ENCODE data around the gene CCDC194. TPM values are rescaled to one million over a fixed set of nuclear protein-coding genes. Genes with fewer than 3 reads are reported as not detected.
A peak's percentile ranks its signal among the peaks of the same experiment; 100 is the strongest.

CCDC194 gene
- total and polyA plus RNA-seq, 2 of the 13 experiments (the other 11 are each of a cell fraction or from before 2014, with no cell fraction given), result 0.13 to 0.21 TPM

DNA sequence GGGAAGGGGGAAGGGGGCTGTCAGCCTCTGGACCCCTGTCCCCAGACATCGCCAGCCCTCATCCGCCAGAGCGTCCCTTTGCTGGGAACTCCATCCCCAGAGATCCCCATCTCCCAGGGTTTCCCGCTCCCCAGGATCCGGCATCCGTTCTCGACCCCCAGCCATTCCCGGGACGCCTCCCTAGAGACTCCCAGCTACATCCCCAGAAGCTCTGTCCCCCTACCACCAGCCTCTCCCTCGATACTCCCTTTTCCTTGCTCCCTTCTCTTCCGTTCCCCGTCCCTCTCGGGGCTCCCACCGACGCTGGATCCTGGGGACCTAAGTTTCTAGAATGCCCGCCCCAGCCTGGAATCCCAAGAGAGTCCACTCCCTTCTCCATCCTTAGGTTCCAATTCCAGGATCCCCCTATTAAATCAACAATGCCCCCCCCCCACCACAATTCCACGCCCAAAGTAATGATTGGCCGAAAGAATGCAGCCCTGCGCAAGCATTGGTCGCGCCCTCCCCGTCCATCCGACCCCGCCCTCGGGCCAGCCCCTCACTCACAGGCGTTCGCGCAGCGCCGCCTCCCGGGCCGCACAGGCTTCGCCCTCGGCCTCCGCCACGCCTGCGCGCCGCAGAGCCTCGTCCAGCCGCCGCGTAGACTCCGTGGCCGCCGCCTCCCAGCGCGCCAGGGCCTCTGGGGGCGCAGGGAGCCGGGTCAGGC lies 3.2 kb downstream of the CCDC194 start (continued):
- TF ChIP-seq, protein P1, sequence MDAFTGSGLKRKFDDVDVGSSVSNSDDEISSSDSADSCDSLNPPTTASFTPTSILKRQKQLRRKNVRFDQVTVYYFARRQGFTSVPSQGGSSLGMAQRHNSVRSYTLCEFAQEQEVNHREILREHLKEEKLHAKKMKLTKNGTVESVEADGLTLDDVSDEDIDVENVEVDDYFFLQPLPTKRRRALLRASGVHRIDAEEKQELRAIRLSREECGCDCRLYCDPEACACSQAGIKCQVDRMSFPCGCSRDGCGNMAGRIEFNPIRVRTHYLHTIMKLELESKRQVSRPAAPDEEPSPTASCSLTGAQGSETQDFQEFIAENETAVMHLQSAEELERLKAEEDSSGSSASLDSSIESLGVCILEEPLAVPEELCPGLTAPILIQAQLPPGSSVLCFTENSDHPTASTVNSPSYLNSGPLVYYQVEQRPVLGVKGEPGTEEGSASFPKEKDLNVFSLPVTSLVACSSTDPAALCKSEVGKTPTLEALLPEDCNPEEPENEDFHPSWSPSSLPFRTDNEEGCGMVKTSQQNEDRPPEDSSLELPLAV (CRISPR knock-in tag; conservative IDR thresholded peaks at IDR 0.05; ENCODE audit: low read depth), result no peak
- no peak for TF ChIP-seq ZNF598 (CRISPR knock-in tag; IDR thresholded peaks at IDR 0.05; ENCODE audit: borderline replicate concordance)
- no peak for TF ChIP-seq ZFP36 (IDR thresholded peaks at IDR 0.05; ENCODE audit: borderline replicate concordance, low read depth, low read length, partially characterized antibody)
- TF ChIP-seq, protein P2, sequence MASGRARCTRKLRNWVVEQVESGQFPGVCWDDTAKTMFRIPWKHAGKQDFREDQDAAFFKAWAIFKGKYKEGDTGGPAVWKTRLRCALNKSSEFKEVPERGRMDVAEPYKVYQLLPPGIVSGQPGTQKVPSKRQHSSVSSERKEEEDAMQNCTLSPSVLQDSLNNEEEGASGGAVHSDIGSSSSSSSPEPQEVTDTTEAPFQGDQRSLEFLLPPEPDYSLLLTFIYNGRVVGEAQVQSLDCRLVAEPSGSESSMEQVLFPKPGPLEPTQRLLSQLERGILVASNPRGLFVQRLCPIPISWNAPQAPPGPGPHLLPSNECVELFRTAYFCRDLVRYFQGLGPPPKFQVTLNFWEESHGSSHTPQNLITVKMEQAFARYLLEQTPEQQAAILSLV (CRISPR knock-in tag; IDR thresholded peaks at IDR 0.05; ENCODE audit: borderline replicate concordance), result no peak
- TF ChIP-seq ZSCAN9 (CRISPR knock-in tag; IDR thresholded peaks at IDR 0.05; ENCODE audit: borderline replicate concordance), result no peak
- no peak for TF ChIP-seq NFE2 (CRISPR knock-in tag; IDR thresholded peaks at IDR 0.05)
- no peak for TF ChIP-seq ZC3H13 (CRISPR knock-in tag; IDR thresholded peaks at IDR 0.05)
- no peak for TF ChIP-seq MEIS1 (CRISPR knock-in tag; IDR thresholded peaks at IDR 0.05; ENCODE audit: borderline replicate concordance)
- TF ChIP-seq, protein P3, sequence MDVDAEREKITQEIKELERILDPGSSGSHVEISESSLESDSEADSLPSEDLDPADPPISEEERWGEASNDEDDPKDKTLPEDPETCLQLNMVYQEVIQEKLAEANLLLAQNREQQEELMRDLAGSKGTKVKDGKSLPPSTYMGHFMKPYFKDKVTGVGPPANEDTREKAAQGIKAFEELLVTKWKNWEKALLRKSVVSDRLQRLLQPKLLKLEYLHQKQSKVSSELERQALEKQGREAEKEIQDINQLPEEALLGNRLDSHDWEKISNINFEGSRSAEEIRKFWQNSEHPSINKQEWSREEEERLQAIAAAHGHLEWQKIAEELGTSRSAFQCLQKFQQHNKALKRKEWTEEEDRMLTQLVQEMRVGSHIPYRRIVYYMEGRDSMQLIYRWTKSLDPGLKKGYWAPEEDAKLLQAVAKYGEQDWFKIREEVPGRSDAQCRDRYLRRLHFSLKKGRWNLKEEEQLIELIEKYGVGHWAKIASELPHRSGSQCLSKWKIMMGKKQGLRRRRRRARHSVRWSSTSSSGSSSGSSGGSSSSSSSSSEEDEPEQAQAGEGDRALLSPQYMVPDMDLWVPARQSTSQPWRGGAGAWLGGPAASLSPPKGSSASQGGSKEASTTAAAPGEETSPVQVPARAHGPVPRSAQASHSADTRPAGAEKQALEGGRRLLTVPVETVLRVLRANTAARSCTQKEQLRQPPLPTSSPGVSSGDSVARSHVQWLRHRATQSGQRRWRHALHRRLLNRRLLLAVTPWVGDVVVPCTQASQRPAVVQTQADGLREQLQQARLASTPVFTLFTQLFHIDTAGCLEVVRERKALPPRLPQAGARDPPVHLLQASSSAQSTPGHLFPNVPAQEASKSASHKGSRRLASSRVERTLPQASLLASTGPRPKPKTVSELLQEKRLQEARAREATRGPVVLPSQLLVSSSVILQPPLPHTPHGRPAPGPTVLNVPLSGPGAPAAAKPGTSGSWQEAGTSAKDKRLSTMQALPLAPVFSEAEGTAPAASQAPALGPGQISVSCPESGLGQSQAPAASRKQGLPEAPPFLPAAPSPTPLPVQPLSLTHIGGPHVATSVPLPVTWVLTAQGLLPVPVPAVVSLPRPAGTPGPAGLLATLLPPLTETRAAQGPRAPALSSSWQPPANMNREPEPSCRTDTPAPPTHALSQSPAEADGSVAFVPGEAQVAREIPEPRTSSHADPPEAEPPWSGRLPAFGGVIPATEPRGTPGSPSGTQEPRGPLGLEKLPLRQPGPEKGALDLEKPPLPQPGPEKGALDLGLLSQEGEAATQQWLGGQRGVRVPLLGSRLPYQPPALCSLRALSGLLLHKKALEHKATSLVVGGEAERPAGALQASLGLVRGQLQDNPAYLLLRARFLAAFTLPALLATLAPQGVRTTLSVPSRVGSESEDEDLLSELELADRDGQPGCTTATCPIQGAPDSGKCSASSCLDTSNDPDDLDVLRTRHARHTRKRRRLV (CRISPR knock-in tag; IDR thresholded peaks at IDR 0.05), result no peak
- TF ChIP-seq MXI1 (IDR thresholded peaks at IDR 0.05; ENCODE audit: borderline replicate concordance, low read depth, low read length), result peak; percentile 61; the same call in 1 of the 3 replicates
- TF ChIP-seq, protein P4, sequence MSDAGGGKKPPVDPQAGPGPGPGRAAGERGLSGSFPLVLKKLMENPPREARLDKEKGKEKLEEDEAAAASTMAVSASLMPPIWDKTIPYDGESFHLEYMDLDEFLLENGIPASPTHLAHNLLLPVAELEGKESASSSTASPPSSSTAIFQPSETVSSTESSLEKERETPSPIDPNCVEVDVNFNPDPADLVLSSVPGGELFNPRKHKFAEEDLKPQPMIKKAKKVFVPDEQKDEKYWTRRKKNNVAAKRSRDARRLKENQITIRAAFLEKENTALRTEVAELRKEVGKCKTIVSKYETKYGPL (CRISPR knock-in tag; IDR thresholded peaks at IDR 0.05), result no peak
- TF ChIP-seq PPARG (CRISPR knock-in tag; conservative IDR thresholded peaks at IDR 0.05), result no peak
- no peak for TF ChIP-seq SRSF9 (IDR thresholded peaks at IDR 0.05; ENCODE audit: borderline replicate concordance, insufficient read depth, low read depth, low read length, poor library complexity, severe bottlenecking)
- TF ChIP-seq, protein P5, sequence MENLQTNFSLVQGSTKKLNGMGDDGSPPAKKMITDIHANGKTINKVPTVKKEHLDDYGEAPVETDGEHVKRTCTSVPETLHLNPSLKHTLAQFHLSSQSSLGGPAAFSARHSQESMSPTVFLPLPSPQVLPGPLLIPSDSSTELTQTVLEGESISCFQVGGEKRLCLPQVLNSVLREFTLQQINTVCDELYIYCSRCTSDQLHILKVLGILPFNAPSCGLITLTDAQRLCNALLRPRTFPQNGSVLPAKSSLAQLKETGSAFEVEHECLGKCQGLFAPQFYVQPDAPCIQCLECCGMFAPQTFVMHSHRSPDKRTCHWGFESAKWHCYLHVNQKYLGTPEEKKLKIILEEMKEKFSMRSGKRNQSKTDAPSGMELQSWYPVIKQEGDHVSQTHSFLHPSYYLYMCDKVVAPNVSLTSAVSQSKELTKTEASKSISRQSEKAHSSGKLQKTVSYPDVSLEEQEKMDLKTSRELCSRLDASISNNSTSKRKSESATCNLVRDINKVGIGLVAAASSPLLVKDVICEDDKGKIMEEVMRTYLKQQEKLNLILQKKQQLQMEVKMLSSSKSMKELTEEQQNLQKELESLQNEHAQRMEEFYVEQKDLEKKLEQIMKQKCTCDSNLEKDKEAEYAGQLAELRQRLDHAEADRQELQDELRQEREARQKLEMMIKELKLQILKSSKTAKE (CRISPR knock-in tag; IDR thresholded peaks at IDR 0.05; ENCODE audit: borderline replicate concordance), result no peak
- TF ChIP-seq, protein P6, sequence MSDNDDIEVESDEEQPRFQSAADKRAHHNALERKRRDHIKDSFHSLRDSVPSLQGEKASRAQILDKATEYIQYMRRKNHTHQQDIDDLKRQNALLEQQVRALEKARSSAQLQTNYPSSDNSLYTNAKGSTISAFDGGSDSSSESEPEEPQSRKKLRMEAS (IDR thresholded peaks at IDR 0.05), result peak; percentile 67
- TF ChIP-seq ZBTB42 (CRISPR knock-in tag; IDR thresholded peaks at IDR 0.05), result no peak
